ENCODE data around the gene RFXAP.

DNA sequence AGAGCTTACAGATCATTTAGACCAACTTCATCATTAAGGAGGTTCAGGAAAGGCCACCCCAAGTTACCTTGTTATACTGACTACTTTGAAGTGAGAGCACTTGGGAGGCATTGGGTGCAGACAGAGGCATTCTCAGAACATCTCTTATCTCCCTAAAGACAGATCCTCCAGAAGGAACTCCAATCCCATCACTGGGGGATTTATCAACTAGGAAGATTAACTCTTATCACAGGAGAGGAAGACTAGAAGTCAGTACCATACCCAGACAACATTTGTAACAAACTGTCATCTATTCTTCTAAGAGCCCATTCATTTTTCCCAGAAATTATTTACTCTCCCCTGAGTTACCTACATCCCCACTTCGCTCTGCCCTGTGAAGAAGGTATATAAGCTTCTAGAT, 5.8 kb upstream of the RFXAP start:
- TF ChIP-seq, protein P1, sequence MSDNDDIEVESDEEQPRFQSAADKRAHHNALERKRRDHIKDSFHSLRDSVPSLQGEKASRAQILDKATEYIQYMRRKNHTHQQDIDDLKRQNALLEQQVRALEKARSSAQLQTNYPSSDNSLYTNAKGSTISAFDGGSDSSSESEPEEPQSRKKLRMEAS (CRISPR knock-in tag; IDR thresholded peaks at IDR 0.05) = no peak
- TF ChIP-seq USF1 (CRISPR knock-in tag; IDR thresholded peaks at IDR 0.05) = no peak
- no peak for TF ChIP-seq CTCF (IDR thresholded peaks at IDR 0.05)
